A673 (cell line): Measurements from ENCODE around the gene ACHE. TPM values are rescaled to one million over a fixed set of nuclear protein-coding genes. Genes with fewer than 3 reads are reported as not detected.

ENCODE experiments used
- BruUV-seq: library from RNA; stranded (reverse); fragments of 400-500 nt; replicated peaks from 2 replicates; lab custom pipeline; 2021; lab: Mats Ljungman, UMichigan
- CTCF ChIA-PET: fragments of 300-600 bp; sonication (Branson Sonifier 250); formaldehyde crosslinking; loops from one replicate; lab custom pipeline; 2022; ENCODE audit warnings: antibody characterized with exemption; lab: Charles Lee
- POLR2A ChIA-PET: fragments of 300-600 bp; sonication (Branson Sonifier 250); formaldehyde crosslinking; loops from one replicate; lab custom pipeline; 2022; ENCODE audit warnings: antibody characterized with exemption; ENCODE audit not compliant: low non-redundant PET; lab: Charles Lee
- DNase-seq: peaks from one replicate; pipeline ENCODE4 v3.0.0-alpha.2; 2015; ENCODE audit warnings: low spot score
- H3K27ac ChIP-seq: fragments of 200-600 bp; sonication (generic); 2 replicates; pipeline ENCODE4 v1.5.1; 2016; ENCODE audit warnings: mixed run types, low read depth, mild to moderate bottlenecking, mixed read lengths, antibody characterized with exemption, low read length; ENCODE audit not compliant: poor library complexity, severe bottlenecking
- H3K27me3 ChIP-seq: fragments of 200-600 bp; sonication (generic); replicated peaks from 2 replicates; pipeline ENCODE4 v1.6.1; 2017; ENCODE audit warnings: mixed run types, low read depth, mild to moderate bottlenecking, mixed read lengths, antibody characterized with exemption, low read length; ENCODE audit not compliant: insufficient read depth, poor library complexity
- H3K36me3 ChIP-seq: fragments of 200-600 bp; sonication (generic); 2 replicates; pipeline ENCODE4 v1.6.1; 2016; ENCODE audit warnings: mixed run types, mild to moderate bottlenecking, mixed read lengths, antibody characterized with exemption, low read length; ENCODE audit not compliant: insufficient read depth, poor library complexity, severe bottlenecking
- H3K4me1 ChIP-seq: fragments of 200-600 bp; sonication (generic); 2 replicates; pipeline ENCODE4 v1.6.1; 2017; ENCODE audit warnings: mixed run types, mild to moderate bottlenecking, mixed read lengths, antibody characterized with exemption, low read length; ENCODE audit not compliant: insufficient read depth, poor library complexity, severe bottlenecking
- H3K4me3 ChIP-seq: fragments of 200-600 bp; sonication (generic); 2 replicates; pipeline ENCODE4 v1.5.1; 2016; ENCODE audit warnings: low read depth, mixed run types, mild to moderate bottlenecking, mixed read lengths, low read length; ENCODE audit not compliant: poor library complexity, severe bottlenecking
- H3K9me3 ChIP-seq: fragments of 200-600 bp; sonication (generic); 2 replicates; pipeline ENCODE4 v1.6.1; 2016; ENCODE audit warnings: mixed run types, low read depth, mild to moderate bottlenecking, mixed read lengths, antibody characterized with exemption, low read length; ENCODE audit not compliant: poor library complexity, severe bottlenecking
- EZH2 ChIP-seq: fragments of 200-600 bp; sonication (generic); IDR thresholded peaks from 2 replicates; pipeline ENCODE4 v1.6.1; 2017; ENCODE audit warnings: borderline replicate concordance, low read depth, mild to moderate bottlenecking, mixed read lengths, antibody characterized with exemption, low read length; ENCODE audit not compliant: poor library complexity, severe bottlenecking
- intact Hi-C: fragments of 100-400 bp; cut with micrococcal nuclease; formaldehyde crosslinking; loops from one replicate; pipeline ENCODE4 v1.10.0; 2022; ENCODE audit not compliant: unreplicated experiment
- total RNA-seq: library from RNA; stranded (reverse); gene quantifications from 2 replicates; pipeline ENCODE4 v1.2.3, GENCODE V29; 2021
- TF ChIP-seq, protein P1 (sequence below): fragments of 300-800, 200-600 bp; sonication (generic); conservative IDR thresholded peaks from 2 replicates; pipeline ENCODE4 v1.5.1; 2017; ENCODE audit warnings: low read depth, mild to moderate bottlenecking, antibody characterized with exemption, low read length, moderate library complexity, mixed read lengths

The ACHE gene
- total RNA-seq, 1 experiment from 2014 or later, result 0.52 TPM

DNA sequence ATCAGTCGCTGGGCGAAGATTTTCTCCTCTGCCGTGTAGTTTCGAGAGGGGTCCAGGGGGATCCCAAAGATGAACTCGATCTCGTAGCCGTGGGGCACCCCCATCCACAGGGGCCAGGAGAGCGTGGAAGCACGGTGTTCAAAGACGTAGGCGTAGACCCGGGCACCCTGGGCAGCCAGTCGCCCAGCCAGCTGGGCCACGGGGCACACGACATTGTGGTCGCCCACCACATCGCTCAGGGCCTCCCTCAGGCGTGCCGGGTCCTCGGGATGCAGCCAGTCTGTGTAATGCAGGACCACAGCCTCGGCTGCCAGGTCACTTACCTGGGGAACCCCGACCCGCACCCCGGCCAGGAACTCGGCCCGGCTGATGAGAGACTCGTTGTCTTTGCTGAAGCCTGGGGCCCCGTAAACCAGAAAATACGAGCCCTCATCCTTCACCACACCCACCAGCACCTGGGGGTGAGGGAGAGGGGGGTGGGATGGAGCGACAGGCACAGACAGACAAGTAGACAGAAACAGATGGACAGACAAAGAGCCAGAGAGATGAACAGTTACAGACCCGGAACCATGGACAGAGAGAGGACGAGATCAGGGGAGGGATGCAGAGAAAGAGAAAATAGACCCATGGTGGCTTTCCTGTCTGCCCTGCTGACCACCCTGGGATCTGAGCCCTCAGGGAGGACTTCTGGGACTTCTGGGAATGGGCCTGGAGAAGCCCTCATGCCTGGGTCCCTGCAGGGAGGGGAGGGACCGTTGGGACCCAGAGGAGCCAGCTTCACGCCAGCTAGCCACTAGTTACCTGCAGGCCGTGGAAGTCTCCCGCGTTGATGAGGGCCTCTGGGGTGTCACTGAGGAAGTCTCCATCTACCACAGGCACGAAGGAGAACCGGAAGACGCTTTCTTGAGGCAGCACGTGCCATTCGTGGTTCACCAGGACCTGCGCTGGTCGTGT is 3.0 kb downstream of the ACHE start:
- no TSS peak for BruUV-seq
- intact Hi-C loops, result loop anchor here (10.0 kb wide), 1 partner anchor 302 kb away; no protein-coding TSS in a partner anchor
- POLR2A ChIA-PET, result no interaction called here

DNA sequence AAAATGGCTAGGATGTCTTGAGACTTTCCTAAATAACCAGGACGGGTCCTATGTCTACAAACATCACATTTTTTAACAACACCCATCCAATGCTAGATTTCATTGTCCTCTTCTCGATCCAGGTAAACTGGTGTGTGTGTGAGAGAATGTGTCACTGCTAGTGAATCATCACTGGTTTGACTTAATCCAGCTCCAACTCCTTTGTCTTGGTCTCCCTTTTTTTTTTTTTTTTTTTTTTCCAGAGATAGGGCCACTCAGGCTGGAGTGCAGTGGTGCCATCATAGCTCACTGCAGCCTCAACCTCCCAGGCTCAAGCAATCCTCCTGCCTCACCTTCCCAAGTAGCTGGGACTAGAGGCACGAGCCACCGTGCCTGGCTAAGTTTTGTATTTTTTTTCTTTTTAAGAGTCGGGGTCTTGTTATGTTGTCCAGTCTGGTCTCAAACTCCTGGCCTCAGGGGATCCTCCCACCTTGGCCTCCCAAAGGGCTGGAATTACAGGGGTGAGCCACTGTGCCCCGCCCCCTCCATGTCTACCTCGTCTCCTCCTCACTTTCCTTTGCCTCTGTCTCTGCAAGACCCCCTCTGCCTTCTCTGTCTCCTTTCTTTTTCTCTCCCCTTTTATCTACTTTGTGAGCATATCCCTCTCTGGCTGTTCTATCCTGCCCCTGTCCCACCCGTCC is 4.0 kb downstream of the ACHE start:
- no peak for DNase-seq
- no TSS peak for BruUV-seq
- CTCF ChIA-PET, result no interaction called here
- H3K27me3 ChIP-seq, result peaks cover 7% of the 10 kb centered on the region
- no peak overlapping the region for H3K27ac ChIP-seq
- H3K36me3 ChIP-seq, result peaks cover 22% of the 10 kb centered on the region
- intact Hi-C loops, result loop anchor here (10.0 kb wide), 1 partner anchor 303 kb away; no protein-coding TSS in a partner anchor
- TF ChIP-seq, protein P1, sequence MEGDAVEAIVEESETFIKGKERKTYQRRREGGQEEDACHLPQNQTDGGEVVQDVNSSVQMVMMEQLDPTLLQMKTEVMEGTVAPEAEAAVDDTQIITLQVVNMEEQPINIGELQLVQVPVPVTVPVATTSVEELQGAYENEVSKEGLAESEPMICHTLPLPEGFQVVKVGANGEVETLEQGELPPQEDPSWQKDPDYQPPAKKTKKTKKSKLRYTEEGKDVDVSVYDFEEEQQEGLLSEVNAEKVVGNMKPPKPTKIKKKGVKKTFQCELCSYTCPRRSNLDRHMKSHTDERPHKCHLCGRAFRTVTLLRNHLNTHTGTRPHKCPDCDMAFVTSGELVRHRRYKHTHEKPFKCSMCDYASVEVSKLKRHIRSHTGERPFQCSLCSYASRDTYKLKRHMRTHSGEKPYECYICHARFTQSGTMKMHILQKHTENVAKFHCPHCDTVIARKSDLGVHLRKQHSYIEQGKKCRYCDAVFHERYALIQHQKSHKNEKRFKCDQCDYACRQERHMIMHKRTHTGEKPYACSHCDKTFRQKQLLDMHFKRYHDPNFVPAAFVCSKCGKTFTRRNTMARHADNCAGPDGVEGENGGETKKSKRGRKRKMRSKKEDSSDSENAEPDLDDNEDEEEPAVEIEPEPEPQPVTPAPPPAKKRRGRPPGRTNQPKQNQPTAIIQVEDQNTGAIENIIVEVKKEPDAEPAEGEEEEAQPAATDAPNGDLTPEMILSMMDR, result no peak
- no peak for TF ChIP-seq EZH2
- H3K4me1 ChIP-seq, result peaks cover 33% of the 10 kb centered on the region
- no peaks in the 10 kb centered on the region for H3K9me3 ChIP-seq
- no peak overlapping the region for H3K4me3 ChIP-seq
- POLR2A ChIA-PET, result no interaction called here

More for the DNA sequence above, 3.0 kb downstream of the ACHE start:
- H3K4me3 ChIP-seq, result no peak overlapping the region
- H3K27ac ChIP-seq, result no peak overlapping the region
- H3K27me3 ChIP-seq, result peaks cover 7% of the 10 kb centered on the region
- no peak for DNase-seq
- TF ChIP-seq EZH2, result no peak
- TF ChIP-seq, protein P1, result no peak
- CTCF ChIA-PET, result no interaction called here
- H3K9me3 ChIP-seq, result no peaks in the 10 kb centered on the region
- H3K36me3 ChIP-seq, result peaks cover 13% of the 10 kb centered on the region
- peaks cover 28% of the 10 kb centered on the region for H3K4me1 ChIP-seq
